ENCODE measurements around the gene TANC1. TPM values are rescaled to one million over a fixed set of nuclear protein-coding genes. Genes with fewer than 3 reads are reported as not detected.

TANC1 gene
- total RNA-seq, 1 experiment from 2014 or later = 21.1 TPM

DNA sequence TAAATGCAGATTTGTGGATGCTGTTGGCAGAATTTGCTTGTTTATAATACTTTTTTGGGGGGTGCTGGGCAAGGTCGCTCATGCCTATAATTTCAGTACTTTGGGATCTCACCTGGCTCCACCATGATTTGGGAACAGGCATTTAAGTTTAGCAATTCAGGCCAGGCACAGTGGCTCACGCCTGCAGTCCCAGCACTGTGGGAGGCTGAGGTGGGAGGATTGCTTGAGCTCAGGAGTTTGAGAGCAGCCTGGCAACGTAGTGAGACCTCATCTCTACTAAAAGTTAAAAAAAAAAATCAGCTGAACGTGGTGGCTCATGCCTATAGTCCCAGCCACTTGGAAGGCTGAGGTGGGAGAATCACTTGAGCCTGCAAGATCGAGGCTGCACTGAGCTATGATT is 20.7 kb downstream of the TANC1 start:
- H3K9me3 ChIP-seq = no peaks in the 10 kb centered on the region
- Mint-ChIP-seq H3K4me3 (ENCODE audit: unreplicated experiment) (no peak overlapping the region), H3K36me3 (ENCODE audit: insufficient read depth, unreplicated experiment) (peaks cover 5% of the 10 kb centered on the region), H3K9me3 (ENCODE audit: unreplicated experiment) (no peaks in the 10 kb centered on the region), H3K27me3 (ENCODE audit: insufficient read depth, unreplicated experiment) (no peaks in the 10 kb centered on the region), H3K4me1 (ENCODE audit: low read depth, unreplicated experiment) (peaks cover 34% of the 10 kb centered on the region), H3K27ac (ENCODE audit: unreplicated experiment) (no peak overlapping the region)
- H3K36me3 ChIP-seq (ENCODE audit: control insufficient read depth, insufficient read depth, low read length) = no peaks in the 10 kb centered on the region
- no TSS peak for BruUV-seq (replicated peaks)
- no peak for DNase-seq
- ChIA-PET POLR2A (interaction anchor here (0.6 kb wide), 1 partner anchor 19 kb away, joined by 4 read pairs; no protein-coding TSS in a partner anchor), CTCF (no interaction called here)
- H3K27me3 ChIP-seq (replicated peaks; ENCODE audit: control insufficient read depth, insufficient read depth, low read length) = no peaks in the 10 kb centered on the region
- H3K4me3 ChIP-seq (ENCODE audit: low read depth, low read length) = no peak overlapping the region
- intact Hi-C loops (cut with micrococcal nuclease; ENCODE audit: unreplicated experiment) = no loop called here
- H3K4me1 ChIP-seq = peaks cover 16% of the 10 kb centered on the region
- TF ChIP-seq, protein P1, sequence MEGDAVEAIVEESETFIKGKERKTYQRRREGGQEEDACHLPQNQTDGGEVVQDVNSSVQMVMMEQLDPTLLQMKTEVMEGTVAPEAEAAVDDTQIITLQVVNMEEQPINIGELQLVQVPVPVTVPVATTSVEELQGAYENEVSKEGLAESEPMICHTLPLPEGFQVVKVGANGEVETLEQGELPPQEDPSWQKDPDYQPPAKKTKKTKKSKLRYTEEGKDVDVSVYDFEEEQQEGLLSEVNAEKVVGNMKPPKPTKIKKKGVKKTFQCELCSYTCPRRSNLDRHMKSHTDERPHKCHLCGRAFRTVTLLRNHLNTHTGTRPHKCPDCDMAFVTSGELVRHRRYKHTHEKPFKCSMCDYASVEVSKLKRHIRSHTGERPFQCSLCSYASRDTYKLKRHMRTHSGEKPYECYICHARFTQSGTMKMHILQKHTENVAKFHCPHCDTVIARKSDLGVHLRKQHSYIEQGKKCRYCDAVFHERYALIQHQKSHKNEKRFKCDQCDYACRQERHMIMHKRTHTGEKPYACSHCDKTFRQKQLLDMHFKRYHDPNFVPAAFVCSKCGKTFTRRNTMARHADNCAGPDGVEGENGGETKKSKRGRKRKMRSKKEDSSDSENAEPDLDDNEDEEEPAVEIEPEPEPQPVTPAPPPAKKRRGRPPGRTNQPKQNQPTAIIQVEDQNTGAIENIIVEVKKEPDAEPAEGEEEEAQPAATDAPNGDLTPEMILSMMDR (IDR thresholded peaks at IDR 0.05; ENCODE audit: insufficient read depth in 1 of 2, low read depth in 1 of 2, low read length in 1 of 2, severe bottlenecking in 1 of 2, unreplicated experiment in 1 of 2) = no peak

DNA sequence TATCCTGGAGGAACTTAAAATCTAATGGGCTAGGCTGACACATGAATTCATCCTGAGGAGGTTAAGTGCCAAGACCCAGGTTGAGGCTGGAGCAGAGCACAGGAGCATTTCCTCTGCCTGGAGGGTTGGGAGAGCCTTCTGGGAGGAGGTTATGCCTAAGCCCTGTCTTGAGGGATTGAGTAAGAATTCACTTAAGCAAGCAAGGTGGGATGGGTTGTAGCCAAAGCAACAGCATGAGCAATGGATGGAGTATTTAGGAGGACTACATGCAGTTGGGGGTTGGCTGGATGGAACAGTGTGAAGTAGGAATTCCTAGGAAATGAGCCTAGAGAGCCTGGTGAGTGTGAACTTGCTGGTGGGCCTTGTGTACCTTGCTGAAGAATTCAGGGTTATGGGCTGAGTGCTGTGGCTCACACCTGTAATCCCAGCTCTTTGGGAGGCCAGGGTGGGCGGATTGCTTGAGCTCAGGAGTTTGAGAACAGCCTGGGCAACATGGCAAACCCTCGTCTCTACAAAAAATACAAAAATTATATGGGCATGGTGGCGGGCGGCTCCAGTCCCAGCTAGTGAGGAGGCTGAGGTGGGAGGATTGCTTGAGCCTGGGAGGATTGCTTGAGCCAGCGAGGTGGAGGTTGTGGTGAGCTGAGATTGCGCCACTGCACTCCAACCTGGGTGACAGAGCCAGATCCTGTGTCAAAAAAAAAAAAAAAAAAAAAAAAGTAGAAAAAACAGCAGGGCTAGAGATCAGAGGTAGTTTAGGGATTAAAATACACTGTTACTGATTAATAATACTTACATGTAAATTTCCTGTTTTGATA is 22.2 kb downstream of the TANC1 start:
- no peak overlapping the region for H3K27ac Mint-ChIP-seq (ENCODE audit: unreplicated experiment)
- no peaks in the 10 kb centered on the region for H3K9me3 ChIP-seq
- BruUV-seq (replicated peaks) = no TSS peak
- no peaks in the 10 kb centered on the region for H3K9me3 Mint-ChIP-seq (ENCODE audit: unreplicated experiment)
- CTCF ChIA-PET = no interaction called here
- H3K4me3 ChIP-seq (ENCODE audit: low read depth, low read length) = no peak overlapping the region
- TF ChIP-seq, protein P1 (IDR thresholded peaks at IDR 0.05; ENCODE audit: insufficient read depth in 1 of 2, low read depth in 1 of 2, low read length in 1 of 2, severe bottlenecking in 1 of 2, unreplicated experiment in 1 of 2) = no peak
- no peak overlapping the region for H3K4me3 Mint-ChIP-seq (ENCODE audit: unreplicated experiment)
- H3K27me3 ChIP-seq (replicated peaks; ENCODE audit: control insufficient read depth, insufficient read depth, low read length) = no peaks in the 10 kb centered on the region
- H3K4me1 Mint-ChIP-seq (ENCODE audit: low read depth, unreplicated experiment) = peaks cover 38% of the 10 kb centered on the region
- H3K36me3 ChIP-seq (ENCODE audit: control insufficient read depth, insufficient read depth, low read length) = no peaks in the 10 kb centered on the region
- peaks cover 5% of the 10 kb centered on the region for H3K36me3 Mint-ChIP-seq (ENCODE audit: insufficient read depth, unreplicated experiment)
- H3K27me3 Mint-ChIP-seq (ENCODE audit: insufficient read depth, unreplicated experiment) = no peaks in the 10 kb centered on the region
- intact Hi-C loops (cut with micrococcal nuclease; ENCODE audit: unreplicated experiment) = no loop called here
- DNase-seq = no peak
- H3K4me1 ChIP-seq = peaks cover 19% of the 10 kb centered on the region
- POLR2A ChIA-PET = no interaction called here

DNA sequence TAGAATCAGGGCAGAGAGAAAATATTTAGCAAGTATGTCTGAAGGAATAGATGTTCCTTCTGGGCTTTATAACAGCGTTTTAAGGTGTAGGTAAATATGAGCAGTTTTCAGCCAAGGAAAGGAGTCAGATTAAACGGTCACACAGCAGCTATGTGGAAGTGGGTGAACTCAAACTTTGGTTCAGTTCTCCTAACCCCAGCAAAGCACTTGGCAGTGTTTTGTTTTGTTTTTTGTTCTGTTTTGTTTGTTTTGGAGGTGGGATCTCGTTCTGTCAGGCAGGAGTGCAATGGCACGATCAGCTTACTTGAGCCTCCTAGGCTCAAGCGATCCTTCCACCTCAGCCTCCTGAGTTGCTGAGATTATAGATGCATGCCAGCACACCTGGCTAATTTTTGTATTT is 24.6 kb downstream of the TANC1 start:
- ChIA-PET CTCF (interaction anchor here (0.6 kb wide), 1 partner anchor 58 kb away, joined by 4 read pairs; no protein-coding TSS in a partner anchor), POLR2A (no interaction called here)
- Histone ChIP-seq H3K4me3 (ENCODE audit: low read depth, low read length) (no peak overlapping the region), H3K36me3 (ENCODE audit: control insufficient read depth, insufficient read depth, low read length) (no peaks in the 10 kb centered on the region), H3K9me3 (no peaks in the 10 kb centered on the region), H3K4me1 (peaks cover 38% of the 10 kb centered on the region), H3K27me3 (replicated peaks; ENCODE audit: control insufficient read depth, insufficient read depth, low read length) (no peaks in the 10 kb centered on the region)
- Mint-ChIP-seq H3K27ac (ENCODE audit: unreplicated experiment) (no peak overlapping the region), H3K4me3 (ENCODE audit: unreplicated experiment) (no peak overlapping the region), H3K4me1 (ENCODE audit: low read depth, unreplicated experiment) (peaks cover 49% of the 10 kb centered on the region), H3K27me3 (ENCODE audit: insufficient read depth, unreplicated experiment) (no peaks in the 10 kb centered on the region), H3K36me3 (ENCODE audit: insufficient read depth, unreplicated experiment) (peaks cover 5% of the 10 kb centered on the region), H3K9me3 (ENCODE audit: unreplicated experiment) (no peaks in the 10 kb centered on the region)
- intact Hi-C loops (cut with micrococcal nuclease; ENCODE audit: unreplicated experiment) = no loop called here
- BruUV-seq (replicated peaks) = no TSS peak
- DNase-seq = no peak
- TF ChIP-seq, protein P1 (IDR thresholded peaks at IDR 0.05; ENCODE audit: insufficient read depth in 1 of 2, low read depth in 1 of 2, low read length in 1 of 2, severe bottlenecking in 1 of 2, unreplicated experiment in 1 of 2) = no peak

Measured in Caco-2 (cell line).